ENCODE data around the gene SLX4IP.

The SLX4IP gene

GRCh38 chr20:10639077-10639736, 204.1 kb downstream of the SLX4IP start:
- DNase-seq = no peak

- no peak for DNase-seq
Measured at GRCh38 chr20:10639737-10640556, 204.8 kb downstream of the SLX4IP start.

GRCh38 chr20:10640897-10641296, 205.8 kb downstream of the SLX4IP start:
- no peak for DNase-seq

GRCh38 chr20:10641467-10641866, 206.4 kb downstream of the SLX4IP start:
- DNase-seq = no peak

GRCh38 chr20:10641893-10642292, 206.8 kb downstream of the SLX4IP start:
- DNase-seq = no peak

- no peak for DNase-seq
Measured at GRCh38 chr20:10642856-10643559, 207.9 kb downstream of the SLX4IP start.

- DNase-seq = no peak
Measured at GRCh38 chr20:10643560-10643873, 208.4 kb downstream of the SLX4IP start.

GRCh38 chr20:10644458-10645204, 209.5 kb downstream of the SLX4IP start:
- peak; percentile 11 for DNase-seq

- no peak for DNase-seq
Measured at GRCh38 chr20:10645205-10645570, 210.1 kb downstream of the SLX4IP start.

- no peak for DNase-seq
Measured at GRCh38 chr20:10646006-10646405, 210.9 kb downstream of the SLX4IP start.

- no peak for DNase-seq
Measured at GRCh38 chr20:10646886-10647420, 211.8 kb downstream of the SLX4IP start.

GRCh38 chr20:10647471-10647870, 212.4 kb downstream of the SLX4IP start:
- DNase-seq = no peak

GRCh38 chr20:10647909-10648308, 212.8 kb downstream of the SLX4IP start:
- DNase-seq = no peak

GRCh38 chr20:10648651-10649050, 213.5 kb downstream of the SLX4IP start:
- DNase-seq = no peak

GRCh38 chr20:10649080-10649796, 214.1 kb downstream of the SLX4IP start:
- DNase-seq = no peak

- no peak for DNase-seq
Measured at GRCh38 chr20:10649797-10650160, 214.7 kb downstream of the SLX4IP start.

GRCh38 chr20:10651227-10651990, 216.3 kb downstream of the SLX4IP start:
- no peak for DNase-seq

GRCh38 chr20:10652185-10652584, 217.1 kb downstream of the SLX4IP start:
- DNase-seq = no peak

- DNase-seq = no peak
Measured at GRCh38 chr20:10652660-10653261, 217.7 kb downstream of the SLX4IP start.

GRCh38 chr20:10653599-10654249, 218.6 kb downstream of the SLX4IP start:
- DNase-seq = no peak

GRCh38 chr20:10654250-10654610, 219.1 kb downstream of the SLX4IP start:
- no peak for DNase-seq

Data from activated CD4-positive, alpha-beta T cell treated with anti-CD3 and anti-CD28 coated beads, Interleukin-10, Interleukin-2, amounts not matched to agents 100 ng/mL and 50 ng/mL, durations not matched to agents 16 hours and 8 hours (primary cell).